Endothelial cell of umbilical vein (primary cell): ENCODE measurements around the gene AADACL2.
"Not testable (repeated sequence)": the region's sequence is repeated elsewhere in the genome, so short reads cannot be mapped to it uniquely, and the experiment has no call there.

ENCODE experiments used
- EZH2 ChIP-seq: IDR thresholded peaks from 2 replicates; pipeline ENCODE4 v1.6.1; 2012; ENCODE audit warnings: borderline replicate concordance, low read depth, mild to moderate bottlenecking, moderate library complexity, low read length, inconsistent platforms; ENCODE audit not compliant: severe bottlenecking
- POLR2AphosphoS5 ChIP-seq: IDR thresholded peaks from 2 replicates; pipeline ENCODE4 v1.6.1; 2012; ENCODE audit warnings: low read depth, mild to moderate bottlenecking, control low read depth, low read length, moderate library complexity; ENCODE audit not compliant: insufficient read depth
- TF ChIP-seq, protein P1 (sequence below), 2 donors: IDR thresholded peaks; 1 replicate in 1 of 2; 2 replicates in 1 of 2; pipeline ENCODE4 v1.5.1; 2011; ENCODE audit warnings: low read length in 2 of 2, mild to moderate bottlenecking in 2 of 2, moderate library complexity in 2 of 2, control low read depth in 1 of 2, inconsistent platforms in 1 of 2, low read depth in 1 of 2; ENCODE audit not compliant: insufficient read depth in 1 of 2; ENCODE audit errors: extremely low read depth in 1 of 2

GRCh38 chr3:151764699-151765098 is 31.0 kb downstream of the AADACL2 start:
- not testable (repeated sequence) for TF ChIP-seq EZH2, POLR2AphosphoS5
- TF ChIP-seq, protein P1, sequence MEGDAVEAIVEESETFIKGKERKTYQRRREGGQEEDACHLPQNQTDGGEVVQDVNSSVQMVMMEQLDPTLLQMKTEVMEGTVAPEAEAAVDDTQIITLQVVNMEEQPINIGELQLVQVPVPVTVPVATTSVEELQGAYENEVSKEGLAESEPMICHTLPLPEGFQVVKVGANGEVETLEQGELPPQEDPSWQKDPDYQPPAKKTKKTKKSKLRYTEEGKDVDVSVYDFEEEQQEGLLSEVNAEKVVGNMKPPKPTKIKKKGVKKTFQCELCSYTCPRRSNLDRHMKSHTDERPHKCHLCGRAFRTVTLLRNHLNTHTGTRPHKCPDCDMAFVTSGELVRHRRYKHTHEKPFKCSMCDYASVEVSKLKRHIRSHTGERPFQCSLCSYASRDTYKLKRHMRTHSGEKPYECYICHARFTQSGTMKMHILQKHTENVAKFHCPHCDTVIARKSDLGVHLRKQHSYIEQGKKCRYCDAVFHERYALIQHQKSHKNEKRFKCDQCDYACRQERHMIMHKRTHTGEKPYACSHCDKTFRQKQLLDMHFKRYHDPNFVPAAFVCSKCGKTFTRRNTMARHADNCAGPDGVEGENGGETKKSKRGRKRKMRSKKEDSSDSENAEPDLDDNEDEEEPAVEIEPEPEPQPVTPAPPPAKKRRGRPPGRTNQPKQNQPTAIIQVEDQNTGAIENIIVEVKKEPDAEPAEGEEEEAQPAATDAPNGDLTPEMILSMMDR (IDR thresholded peaks at IDR 0.05; ENCODE audit: extremely low read depth in 1 of 2, insufficient read depth in 1 of 2, low read depth in 1 of 2, low read length in 2 of 2) = not testable (repeated sequence)
